Stimulated activated CD8-positive, alpha-beta memory T cell treated with anti-CD3 and anti-CD28 coated beads, Interleukin-7, amount 100 ng/mL, for 24 hours (primary cell): ENCODE results near the gene GGA2.
"Not testable (repeated sequence)": the region's sequence is repeated elsewhere in the genome, so short reads cannot be mapped to it uniquely, and the experiment has no call there.

Experiments used
- DNase-seq: peaks from one replicate; pipeline ENCODE4 v3.0.0-alpha.2; 2020; ENCODE audit warnings: low read depth

GGA2 gene

GRCh38 chr16:23476289-23476688 lies 34.0 kb downstream of the GGA2 start:
- DNase-seq = no peak

GRCh38 chr16:23469814-23470213 lies 40.5 kb downstream of the GGA2 start:
- DNase-seq = no peak

GRCh38 chr16:23466162-23466885 lies 44.0 kb downstream of the GGA2 start:
- no peak for DNase-seq

- DNase-seq = no peak
These were observed 45.1 kb downstream of the GGA2 start for GRCh38 chr16:23465179-23465578.

- no peak for DNase-seq
These were observed 46.1 kb downstream of the GGA2 start for GRCh38 chr16:23464196-23464595.

- DNase-seq = not testable (repeated sequence)
These were observed 47.3 kb downstream of the GGA2 start for GRCh38 chr16:23462994-23463393.

- DNase-seq = no peak
These were observed 56.8 kb downstream of the GGA2 start for GRCh38 chr16:23453338-23454052.

- peak; percentile 81 for DNase-seq
These were observed 57.5 kb downstream of the GGA2 start, which contains the start of gene COG7 for GRCh38 chr16:23452572-23453337. Gene COG7, minus strand, starts transcription at chr16:23453189. Its CDS starts 195 bp downstream, at chr16:23452994.

- DNase-seq = no peak
These were observed 58.1 kb downstream of the GGA2 start for GRCh38 chr16:23452221-23452571.

GRCh38 chr16:23448392-23448791 lies 61.9 kb downstream of the GGA2 start:
- DNase-seq = no peak

- not testable (repeated sequence) for DNase-seq
These were observed 72.8 kb downstream of the GGA2 start for GRCh38 chr16:23437542-23437941.

- DNase-seq = no peak
These were observed 73.3 kb downstream of the GGA2 start for GRCh38 chr16:23436951-23437350.

- DNase-seq = peak; percentile 37
These were observed 74.8 kb downstream of the GGA2 start for GRCh38 chr16:23435500-23435899.

- DNase-seq = no peak
These were observed 75.9 kb downstream of the GGA2 start for GRCh38 chr16:23434380-23434779.

GRCh38 chr16:23433261-23433920 lies 76.9 kb downstream of the GGA2 start:
- DNase-seq = no peak

- DNase-seq = no peak
These were observed 77.8 kb downstream of the GGA2 start for GRCh38 chr16:23432176-23433128.

GRCh38 chr16:23428351-23428750 lies 81.9 kb downstream of the GGA2 start:
- no peak for DNase-seq

GRCh38 chr16:23424292-23424958 lies 85.9 kb downstream of the GGA2 start:
- no peak for DNase-seq

GRCh38 chr16:23423496-23424049 lies 86.7 kb downstream of the GGA2 start:
- no peak for DNase-seq

GRCh38 chr16:23420011-23420410 lies 90.3 kb downstream of the GGA2 start:
- no peak for DNase-seq
